Testis (tissue), 2 donors: Measurements from ENCODE around the gene ANKRD11.
"Not testable (repeated sequence)": the region's sequence is repeated elsewhere in the genome, so short reads cannot be mapped to it uniquely, and the experiment has no call there.

Experiments
- CTCF ChIP-seq, 3 experiments: fragments of 450-650 bp in 2 of 3; fragments of 200-600 bp in 1 of 3; sonication (generic) in 1 of 3; IDR thresholded peaks; one replicate each; pipeline ENCODE4 v1.5.1; 2016 to 2019; ENCODE audit warnings: antibody characterized with exemption in 3 of 3, mild to moderate bottlenecking in 2 of 3, moderate library complexity in 1 of 3
- POLR2A ChIP-seq: fragments of 450-650 bp; IDR thresholded peaks from one replicate; pipeline ENCODE4 v1.6.1; 2017; ENCODE audit warnings: antibody characterized with exemption, mild to moderate bottlenecking, moderate library complexity

GRCh38 chr16:89433363-89433984 lies 56.9 kb downstream of the ANKRD11 start:
- not testable (repeated sequence) for TF ChIP-seq CTCF (IDR thresholded peaks at IDR 0.05); POLR2A
